ENCODE results near the gene HOOK2.

- no peak for TF ChIP-seq CTCF (IDR thresholded peaks at IDR 0.05 in 2 of 3, conservative IDR thresholded peaks at IDR 0.05 in 1 of 3; ENCODE audit: borderline replicate concordance in 1 of 3, insufficient read depth in 1 of 3, low read depth in 2 of 3, low read length in 2 of 3)
- TF ChIP-seq, protein P1, sequence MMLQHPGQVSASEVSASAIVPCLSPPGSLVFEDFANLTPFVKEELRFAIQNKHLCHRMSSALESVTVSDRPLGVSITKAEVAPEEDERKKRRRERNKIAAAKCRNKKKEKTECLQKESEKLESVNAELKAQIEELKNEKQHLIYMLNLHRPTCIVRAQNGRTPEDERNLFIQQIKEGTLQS (IDR thresholded peaks at IDR 0.05): no peak
These were observed 51.5 kb downstream of the HOOK2 start, which contains the start of gene TNPO2 for GRCh38 chr19:12723641-12724426.

Measured in HCT116 (cell line).